Esophagus mucosa (tissue), 1 donor: ENCODE results near the gene CDCA4. TPM values are rescaled to one million over a fixed set of nuclear protein-coding genes. Genes with fewer than 3 reads are reported as not detected.
A peak's percentile ranks its signal among the peaks of the same experiment; 100 is the strongest.
"Not testable (repeated sequence)": the region's sequence is repeated elsewhere in the genome, so short reads cannot be mapped to it uniquely, and the experiment has no call there.

Source experiments
- ATAC-seq: fragments of 200-7000 bp; cut with Tn5 transposase; one replicate; pipeline ENCODE4 v1.9.1; 2020
- total RNA-seq: library from RNA; stranded (reverse); gene quantifications from one replicate; pipeline ENCODE4 v1.2.4, GENCODE V29; 2023
- donor health status: DM: yes; HTN: yes; CAD: no.

The CDCA4 gene
- total RNA-seq, 1 donor from 2014 or later, result 21.8 TPM

DNA sequence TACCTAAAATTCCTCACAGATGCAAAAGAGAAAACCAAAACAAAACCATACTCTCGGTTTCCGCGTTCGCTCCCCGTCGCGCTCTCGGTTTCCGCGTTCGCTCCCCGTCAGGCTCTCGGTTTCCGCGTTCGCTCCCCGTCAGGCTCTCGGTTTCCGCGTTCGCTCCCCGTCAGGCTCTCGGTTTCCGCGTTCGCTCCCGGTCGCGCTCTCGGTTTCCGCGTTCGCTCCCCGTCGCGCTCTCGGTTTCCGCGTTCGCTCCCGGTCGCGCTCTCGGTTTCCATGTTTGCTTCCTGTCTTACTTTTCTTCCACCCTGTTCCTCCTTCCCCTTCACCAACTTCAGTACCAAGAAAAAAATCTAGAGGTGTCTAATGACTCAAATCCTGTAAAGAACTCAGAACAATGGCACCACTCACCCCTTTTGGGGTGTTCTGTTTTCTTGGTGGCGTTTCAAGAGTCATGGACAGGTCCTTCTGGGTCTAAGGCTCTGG, 12.6 kb upstream of the CDCA4 start:
- peak; percentile 24 for ATAC-seq

DNA sequence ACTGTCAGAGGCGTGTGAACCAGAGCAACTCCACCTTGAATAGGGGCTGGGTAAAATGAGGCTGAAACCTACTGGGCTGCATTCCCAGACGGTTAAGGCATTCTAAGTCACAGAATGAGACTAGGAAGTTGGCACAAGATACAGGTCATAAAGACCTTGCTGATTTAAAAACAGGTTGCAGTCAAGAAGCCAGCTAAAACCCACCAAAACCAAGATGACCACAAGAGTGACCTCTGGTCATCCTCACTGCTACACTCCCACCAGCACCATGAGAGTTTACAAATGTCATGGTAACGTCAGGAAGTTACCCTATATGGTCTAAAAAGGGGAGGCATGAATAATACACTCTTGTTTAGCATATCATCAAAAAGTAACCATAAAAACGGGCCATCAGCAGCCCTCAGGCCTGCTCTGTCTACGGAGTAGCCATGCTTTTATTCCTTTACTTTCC, 11.6 kb upstream of the CDCA4 start:
- ATAC-seq, result not testable (repeated sequence)

DNA sequence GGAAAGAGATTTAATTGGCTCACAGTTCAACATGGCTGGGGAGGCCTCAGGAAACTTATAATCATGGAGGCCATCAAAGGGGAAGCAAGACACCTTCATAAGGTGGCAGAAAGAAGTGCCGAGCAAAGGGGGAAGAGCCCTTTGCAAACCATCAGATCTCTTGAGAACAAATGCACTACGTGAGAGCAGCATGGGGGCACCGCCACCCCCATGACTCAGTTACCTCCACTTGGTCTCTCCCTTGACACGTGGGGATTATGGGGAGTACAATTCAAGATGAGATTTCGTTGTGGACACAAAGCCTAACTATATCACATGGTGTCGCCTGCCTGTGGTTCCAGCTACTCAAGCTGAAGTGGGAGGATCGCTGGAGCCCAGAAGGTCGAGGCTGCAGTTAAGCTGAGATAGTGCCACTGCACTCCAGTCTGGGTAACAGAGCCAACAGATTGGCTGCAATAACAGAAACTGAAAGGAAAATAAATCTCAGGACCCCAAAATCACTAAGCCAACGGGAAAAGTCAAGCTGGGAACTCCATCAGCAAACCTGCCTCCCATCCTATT, 10.0 kb upstream of the CDCA4 start:
- ATAC-seq, result no peak

DNA sequence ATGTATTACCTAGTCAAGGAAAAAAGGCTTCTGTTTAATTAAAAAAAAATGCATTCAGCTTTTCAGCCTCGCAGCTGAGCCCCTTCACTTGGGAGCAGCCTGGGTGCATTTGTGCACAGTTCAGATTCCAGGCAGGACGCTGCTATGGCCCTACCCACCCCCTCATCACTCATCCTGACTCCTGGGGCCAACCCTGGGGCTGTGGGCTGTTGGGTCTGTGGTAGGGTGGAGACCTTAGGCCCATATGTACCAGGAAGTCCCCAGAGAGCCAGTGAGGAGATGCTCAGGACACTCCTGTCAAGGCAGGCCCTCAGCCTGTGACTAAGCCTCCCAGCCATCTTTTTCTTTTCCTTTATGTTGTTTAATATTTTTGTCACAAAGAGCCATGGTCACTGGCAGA, 9.3 kb upstream of the CDCA4 start:
- ATAC-seq, result no peak

DNA sequence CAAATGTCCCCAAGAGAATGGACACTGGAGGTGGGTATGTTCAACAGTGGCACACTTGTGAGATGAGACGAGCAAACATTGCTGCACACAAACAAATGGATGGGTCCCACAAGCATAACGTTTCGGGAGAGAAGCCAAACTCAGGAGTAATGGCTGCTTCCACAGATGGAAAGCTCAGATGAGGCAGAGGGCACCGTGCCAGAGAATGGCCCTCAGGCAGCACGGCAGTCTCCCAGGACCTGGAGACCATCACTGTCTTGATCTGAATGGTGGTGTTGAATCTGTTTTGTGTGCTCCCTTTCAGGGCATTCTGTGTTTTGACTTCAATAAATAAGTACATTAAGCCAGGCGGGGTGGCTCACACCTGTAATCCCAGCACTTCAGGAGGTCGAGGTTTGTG, 8.5 kb upstream of the CDCA4 start:
- no peak for ATAC-seq

DNA sequence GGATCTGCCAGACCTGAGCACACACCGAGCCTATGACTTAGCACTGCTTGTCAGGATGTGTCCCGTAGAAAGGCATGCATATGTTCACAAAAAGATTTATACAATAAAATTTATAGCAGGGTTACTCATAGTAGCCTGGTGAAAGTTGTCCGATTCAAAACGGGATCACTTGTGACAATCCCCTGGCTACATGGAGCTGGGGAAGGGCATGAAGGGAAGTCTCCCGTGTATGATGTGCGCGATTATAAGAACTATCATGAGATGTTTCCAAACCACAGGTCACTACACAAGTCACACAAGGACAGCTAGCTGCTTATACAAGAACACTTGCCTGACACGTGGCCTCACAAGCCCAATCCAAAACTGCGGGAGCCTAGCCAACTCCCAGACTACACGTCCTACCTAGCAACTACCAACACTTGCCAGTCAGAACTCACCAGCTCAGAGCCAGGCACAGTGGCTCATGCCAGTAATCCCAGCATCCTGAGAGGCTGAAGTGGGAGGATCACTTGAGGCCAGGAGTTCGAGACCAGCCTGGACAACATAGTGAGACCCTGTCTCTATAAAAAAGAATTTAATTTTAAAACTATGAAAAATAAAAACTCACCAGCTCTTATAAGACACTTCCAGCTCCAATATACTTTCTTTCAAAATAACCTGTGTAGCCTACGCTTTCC, 7.5 kb upstream of the CDCA4 start:
- ATAC-seq, result peak; percentile 81

DNA sequence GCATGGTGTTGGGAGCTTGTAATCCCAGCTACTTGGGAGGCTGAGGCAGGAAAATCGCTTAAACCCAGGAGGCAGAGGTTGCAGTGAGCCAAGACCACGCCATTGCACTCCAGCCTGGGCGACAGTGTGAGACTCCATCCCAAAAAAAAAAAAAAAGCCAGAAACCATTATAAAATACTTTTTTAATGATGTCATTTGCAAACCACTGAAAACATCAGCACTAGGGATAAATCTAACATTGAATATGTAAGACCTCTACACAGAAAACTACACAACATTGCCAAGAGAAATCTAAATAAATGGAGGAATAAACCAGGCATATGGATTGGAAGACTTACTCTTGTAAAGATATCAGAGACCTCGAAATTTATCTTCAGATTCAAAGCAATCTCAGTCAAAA, 6.8 kb upstream of the CDCA4 start:
- not testable (repeated sequence) for ATAC-seq

DNA sequence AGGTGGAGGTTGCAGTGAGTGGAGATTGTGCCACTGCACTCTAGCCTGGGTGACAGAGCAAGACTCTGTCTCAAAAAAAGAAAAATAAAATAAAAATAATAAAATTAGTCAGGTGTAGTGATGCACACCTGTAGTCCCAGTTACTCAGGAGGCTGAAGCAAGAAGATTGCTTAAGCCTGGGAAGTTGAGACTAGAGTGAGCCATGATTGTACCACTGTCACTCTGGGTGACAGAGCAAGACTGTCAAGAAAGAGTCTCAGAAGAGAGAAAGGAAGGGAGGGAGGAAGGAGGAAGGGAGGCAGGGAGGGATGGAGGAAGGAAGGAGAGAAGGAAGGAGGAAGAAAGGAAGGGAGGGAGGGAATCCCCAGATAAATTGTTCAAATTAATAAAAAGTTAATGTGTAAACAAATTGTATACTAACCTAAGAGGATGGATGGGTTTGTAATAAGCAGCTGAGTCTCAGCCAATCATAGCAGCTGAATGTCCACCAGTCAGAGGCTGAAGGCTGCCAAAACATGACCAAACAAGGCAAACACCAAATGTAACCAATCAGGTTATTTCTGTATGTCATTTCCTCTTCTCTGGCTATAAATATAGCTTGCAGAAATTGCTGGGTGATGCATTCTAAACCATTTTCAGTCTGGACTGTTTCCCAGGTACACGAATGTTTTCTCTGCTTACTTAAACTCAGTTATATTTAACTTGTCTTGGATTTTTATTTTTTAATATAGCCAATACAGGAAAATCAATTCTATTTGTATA, 6.1 kb upstream of the CDCA4 start:
- peak; percentile 24 for ATAC-seq

DNA sequence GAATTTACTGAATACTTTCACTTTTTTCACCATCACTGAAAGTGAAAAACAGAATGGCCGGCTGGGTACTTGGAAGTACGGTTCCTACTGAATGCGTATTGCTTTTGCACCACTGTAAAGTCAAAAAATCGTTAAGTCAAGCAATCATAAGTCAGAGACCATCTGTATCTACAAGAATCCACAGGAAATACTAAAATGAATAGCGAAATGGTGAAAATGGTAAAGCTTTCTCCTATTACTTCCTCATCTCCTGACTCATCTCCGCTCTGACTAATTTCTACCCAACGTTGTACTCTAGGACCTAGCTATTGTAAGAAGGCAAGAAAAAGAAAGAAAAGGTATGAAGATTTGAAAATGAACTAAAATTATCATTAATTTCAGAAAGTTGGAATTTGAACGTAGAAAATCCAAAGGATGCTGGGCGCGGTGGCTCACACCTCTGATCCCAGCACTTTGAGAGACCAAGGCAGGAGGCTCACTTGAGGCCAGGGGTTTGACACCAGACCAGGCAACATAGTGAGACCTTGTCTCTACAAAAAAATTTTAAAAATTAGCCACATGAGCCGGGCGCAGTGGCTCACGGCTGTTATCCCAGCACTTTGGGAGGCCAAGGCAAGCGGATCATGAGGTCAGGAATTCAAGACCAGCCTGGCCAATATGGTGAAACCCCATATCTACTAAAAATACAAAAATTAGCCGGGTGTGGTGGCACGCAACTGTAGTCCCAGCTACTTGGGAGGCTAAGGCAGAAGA, 5.3 kb upstream of the CDCA4 start:
- no peak for ATAC-seq

DNA sequence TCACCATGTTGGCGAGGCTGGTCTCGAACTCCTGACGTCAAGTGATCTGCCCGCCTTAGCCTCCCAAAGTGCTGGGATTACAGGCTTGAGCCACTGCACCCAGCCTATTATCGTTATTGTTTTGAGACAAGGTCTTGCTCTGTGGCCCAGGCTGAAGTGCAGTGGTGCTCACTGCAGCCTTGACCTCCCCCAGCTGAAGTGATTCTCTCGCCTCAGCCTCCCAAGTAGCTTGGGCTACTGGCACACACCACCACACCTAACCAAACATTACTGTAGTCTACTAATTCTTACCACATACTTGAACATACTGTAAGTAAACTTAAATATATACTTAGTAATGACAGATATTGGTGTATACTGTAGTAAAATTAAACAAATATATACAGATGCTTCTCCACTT, 4.5 kb upstream of the CDCA4 start:
- ATAC-seq, result no peak

DNA sequence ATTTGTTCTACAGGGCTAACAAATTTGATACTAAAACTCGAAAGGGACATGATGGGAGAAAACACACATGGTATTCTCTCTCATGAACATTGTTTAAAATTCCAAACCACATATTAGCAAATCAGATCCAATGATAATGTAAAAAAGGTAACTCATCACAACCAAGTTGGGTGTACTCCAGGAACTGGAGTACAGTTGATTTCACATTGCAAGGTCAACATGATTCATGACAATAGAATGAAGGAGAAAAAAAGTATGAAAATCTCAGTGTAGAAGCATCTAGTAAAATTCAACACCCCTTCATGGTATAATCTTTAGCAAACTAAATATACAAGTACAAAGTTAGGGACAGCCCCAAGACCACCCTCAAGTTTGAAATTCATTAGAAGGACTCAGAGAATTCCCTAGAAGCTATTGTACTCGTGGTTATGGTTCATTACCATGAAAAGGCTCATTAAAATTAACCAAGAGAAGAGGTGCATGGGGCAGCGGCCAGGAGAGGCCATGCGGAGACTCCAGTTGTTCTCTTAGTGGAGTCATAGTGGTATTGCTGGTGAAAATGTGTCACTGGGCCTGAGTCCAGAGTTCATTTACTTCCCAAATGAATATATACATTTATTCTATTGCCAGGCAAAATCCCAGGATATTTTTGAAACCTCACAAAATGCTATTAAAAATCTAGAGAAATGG, 3.1 kb upstream of the CDCA4 start:
- ATAC-seq, result no peak

DNA sequence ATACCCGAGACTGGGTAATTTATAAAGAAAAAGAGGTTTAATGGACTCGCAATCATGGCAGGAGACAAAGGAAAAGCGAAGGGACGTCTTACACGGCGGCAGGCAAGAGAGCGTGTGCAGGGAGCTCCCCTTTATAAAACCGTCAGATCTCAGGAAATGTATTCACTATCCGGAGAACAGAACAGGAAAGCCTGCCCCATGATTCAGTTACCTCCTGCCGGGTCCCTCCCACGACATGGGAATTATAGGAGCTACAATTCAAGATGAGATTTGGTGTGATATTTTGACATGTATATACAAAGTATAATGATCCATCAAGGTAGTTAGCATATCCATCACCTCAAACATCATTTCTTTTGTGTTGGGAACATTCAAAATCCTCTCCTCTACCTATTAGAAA, 2.3 kb upstream of the CDCA4 start:
- no peak for ATAC-seq

DNA sequence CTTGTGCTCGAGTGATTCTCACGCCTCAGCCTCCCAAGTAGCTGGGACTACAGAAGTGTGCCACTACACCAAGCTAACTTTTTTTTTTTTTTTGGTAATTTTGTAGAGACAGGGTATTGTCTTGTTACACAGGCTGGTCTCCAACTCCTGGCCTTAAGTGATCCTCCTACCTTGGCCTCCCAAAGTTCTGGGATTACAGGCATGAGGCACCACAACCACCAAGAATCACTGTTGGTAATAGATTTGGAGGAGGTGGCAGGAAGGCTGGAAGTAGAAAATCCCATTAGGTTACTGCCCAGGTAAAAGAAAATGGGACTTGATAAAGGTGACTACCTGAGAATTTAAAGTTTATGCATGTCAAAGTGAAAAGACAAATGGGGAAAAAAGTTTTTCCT, 1.4 kb upstream of the CDCA4 start:
- no peak for ATAC-seq

DNA sequence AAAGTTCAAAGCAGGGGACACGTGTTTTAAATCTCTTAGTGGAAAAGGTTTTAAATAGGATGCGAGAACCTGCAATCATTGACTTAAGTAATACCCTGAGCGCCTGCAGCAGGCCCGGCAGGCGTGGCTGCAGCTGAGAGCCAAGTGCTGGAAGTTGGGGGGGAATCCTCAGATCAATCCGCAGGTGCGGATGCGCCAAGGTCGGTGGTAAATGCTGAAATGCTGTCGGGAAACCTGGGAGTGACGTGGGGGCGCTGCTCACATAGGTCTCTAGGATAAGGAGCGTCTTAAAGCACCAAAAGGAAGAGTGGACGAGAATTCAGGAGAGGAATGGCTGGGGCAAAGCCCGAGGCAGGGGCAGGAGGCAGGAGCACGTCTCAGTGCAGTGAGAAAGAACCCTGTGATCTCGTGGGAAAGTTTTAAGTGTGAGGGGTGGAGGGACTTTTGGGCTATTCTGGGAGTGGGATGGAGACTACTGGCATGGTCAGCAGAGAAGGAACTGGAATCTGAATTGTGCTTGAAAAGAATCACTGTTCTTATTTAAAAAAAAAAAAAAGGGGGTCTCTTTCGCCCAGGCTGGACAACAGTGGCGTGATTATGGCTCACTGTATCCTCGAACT, 883 bp upstream of the CDCA4 start:
- peak; percentile 2 for ATAC-seq

DNA sequence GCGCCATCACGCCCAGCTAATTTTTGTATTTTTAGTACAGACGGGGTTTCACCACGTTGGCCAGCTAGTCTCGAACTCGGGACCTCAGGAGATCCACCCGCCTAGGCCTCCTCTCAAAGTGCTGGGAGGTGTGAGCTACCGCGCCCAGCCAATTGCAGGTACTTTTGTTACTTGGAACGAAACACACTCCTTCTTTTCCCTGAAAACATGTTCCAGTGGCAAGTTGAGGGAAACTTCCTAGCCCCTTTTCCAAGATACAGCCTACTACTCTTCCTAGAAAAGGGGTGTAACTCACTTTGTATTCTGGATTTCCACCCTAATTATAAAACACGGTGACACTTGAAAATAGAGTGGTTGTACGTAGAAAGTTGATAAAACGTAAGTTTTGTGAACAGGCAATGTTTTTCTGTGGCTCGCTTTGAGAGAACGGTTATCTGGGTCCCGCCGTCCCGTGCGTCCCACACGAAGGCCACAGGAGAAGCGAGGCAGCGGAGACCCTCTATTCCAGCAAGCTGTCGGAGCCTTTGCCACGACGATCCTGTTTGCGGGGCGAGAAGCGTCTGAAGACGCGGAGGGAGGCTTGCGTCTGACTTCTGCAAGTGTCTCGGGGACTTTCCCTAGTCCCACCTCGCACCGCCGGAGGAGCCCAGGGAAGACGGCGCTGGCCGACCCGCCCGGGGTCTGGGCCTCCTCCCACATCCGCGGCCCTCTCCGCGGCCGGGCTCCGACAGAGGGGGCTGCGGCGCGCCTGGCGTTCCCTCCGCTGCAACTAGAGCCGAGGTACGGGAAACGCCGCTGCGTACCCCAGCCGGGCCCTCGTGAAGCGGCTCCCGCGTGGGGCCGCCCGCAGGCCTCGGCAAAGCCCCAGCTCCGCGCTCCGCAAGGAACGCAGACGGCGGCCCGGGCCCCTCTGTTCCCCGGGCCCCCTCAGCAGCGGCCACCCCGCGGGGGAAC, 745 bp downstream of the CDCA4 start:
- ATAC-seq, result peak; percentile 3

DNA sequence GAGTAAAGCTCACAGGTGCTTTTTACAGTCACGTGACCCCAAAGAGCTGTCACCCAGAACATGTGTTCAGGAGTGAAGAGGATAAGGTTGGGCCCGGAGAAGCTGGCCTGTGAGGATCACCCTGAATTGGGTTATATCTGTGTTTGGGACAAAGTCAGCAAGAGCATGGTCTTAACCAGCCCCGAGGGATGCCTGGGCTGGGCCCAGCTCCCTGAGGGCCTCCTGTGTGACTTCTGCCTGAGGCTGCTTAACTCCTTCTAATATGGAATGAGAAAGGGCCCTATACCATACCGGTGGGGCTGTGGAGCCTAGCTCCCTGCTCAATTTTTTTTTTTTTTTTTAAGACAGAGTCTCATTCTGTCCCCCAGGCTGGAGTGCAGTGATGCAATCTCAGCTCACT, 2.5 kb downstream of the CDCA4 start:
- no peak for ATAC-seq

DNA sequence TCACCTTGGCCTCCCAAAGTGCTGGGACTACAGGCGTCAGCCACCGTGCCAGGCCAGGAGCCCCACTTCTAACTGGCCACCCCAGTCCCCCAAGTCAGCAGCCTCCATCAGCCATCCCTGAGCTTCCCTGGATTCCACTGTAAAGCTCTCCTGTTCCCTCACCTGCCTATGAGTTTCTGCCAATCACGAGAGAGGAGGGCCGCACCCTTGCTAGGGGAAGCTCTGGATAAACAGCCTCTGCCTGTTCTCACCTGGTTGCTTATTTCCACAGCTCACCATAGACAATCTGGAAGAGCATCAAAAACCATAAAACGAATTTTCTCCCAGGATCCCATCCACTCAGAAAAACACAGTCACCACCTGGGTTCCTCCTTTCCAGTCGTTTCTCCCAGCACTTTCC, 5.0 kb downstream of the CDCA4 start:
- peak; percentile 65 for ATAC-seq

DNA sequence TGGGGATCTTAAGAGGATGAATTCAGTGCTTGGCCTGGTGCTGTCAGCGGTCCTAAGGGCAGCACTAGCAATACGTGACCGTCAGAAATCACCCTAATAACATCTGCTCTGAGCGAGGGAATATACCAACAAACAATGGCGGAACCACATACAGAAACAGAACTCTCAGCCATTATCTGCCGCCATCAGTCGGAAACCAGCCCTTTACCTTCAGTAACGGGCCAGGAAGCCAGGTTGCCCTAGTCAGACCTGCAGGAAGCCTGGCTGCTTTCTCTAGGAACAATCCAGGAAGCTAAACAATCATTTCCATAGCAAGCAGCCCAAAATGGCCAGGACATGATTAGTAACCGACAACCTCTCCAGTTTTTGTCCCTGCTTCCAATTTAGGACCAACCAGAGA, 5.6 kb downstream of the CDCA4 start:
- ATAC-seq, result no peak

DNA sequence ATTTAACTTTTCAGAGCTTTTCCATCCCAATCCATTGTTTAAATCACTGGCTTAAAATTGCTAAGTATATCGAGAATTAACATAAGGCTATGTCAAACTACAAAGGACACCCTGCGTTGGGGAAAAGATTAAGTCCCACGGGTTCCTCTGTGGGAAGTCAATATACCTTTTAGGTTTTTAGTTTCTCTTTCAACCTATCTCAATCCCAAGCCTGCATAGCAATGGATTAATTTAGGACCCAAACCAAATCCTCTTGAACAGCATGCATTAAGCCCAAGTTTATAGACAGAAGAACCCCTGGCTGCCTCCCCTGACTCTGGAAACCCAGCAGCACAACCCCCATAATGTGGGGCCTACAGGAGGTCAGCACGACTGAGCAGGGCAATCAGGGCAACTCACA, 6.3 kb downstream of the CDCA4 start:
- no peak for ATAC-seq

DNA sequence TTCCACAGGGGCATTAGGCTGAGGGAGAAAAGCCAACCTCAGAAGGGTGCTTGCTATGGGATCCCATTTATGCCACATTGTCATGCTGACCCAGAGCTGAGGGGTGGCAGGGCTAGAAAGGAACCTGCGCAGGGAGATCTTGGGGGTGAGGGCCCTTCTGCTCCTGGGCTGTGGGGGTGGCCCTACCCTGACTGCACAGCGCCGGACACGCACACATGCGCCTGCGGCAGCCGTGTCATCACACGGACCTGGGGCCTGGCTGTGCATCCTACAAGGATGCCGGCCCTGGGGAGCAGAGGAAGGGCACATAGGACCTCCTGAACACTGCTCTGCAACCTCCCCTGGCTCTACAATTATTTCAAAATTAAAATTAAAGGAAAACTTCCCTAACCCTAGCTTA, 6.9 kb downstream of the CDCA4 start:
- peak; percentile 2 for ATAC-seq
